ENCODE data around the gene CHN1. TPM values are rescaled to one million over a fixed set of nuclear protein-coding genes. Genes with fewer than 3 reads are reported as not detected.

Gene CHN1
- total and polyA plus RNA-seq, 2 donors = 13.2 to 31.1 TPM

DNA sequence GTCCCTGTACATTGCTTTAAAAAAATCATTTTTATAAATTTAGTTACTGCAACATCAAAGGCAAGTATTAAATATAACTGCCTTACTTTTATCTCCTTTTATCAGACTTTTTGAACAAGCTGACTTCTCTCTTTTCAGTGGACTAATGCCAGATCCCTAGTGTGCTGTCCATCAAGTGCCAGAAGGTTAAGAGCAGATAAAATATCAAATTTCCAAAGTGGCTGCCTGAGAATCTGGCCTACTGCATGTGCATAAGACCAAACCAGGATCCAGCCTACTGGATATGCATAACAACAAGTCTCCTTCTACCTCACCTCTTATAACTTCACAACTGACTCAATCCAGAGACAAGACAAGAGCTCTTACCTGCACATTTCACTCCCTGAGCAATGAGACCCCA, 181.1 kb downstream of the CHN1 start:
- Histone ChIP-seq H3K4me3 (ENCODE audit: low read depth, low read length) (no peak overlapping the region), H3K4me1 (ENCODE audit: insufficient read depth) (no peaks in the 10 kb centered on the region), H3K27ac (ENCODE audit: low read depth) (no peak overlapping the region), H3K36me3 (ENCODE audit: insufficient read depth) (no peaks in the 10 kb centered on the region)
- DNase-seq (ENCODE audit: extremely low spot score) = no peak

DNA sequence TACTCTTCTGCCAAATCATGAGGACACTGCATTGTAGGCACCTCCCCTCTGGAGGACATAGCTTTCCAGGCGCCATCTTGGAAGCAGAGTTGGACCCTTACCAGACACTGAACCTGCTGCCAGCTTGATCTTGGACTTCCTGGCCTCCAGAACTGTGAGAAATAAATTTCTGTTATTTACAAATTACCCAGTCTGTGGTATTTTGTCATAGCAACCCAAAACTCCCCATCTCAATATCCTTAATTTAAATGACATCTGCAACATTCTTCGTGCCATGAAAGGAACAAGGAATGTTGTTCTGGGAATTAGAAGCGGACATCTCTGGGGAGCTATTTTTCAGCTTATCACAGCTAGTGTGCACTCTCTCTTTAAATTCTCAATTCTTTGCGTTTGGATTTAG, 183.6 kb downstream of the CHN1 start:
- DNase-seq (ENCODE audit: extremely low spot score) = no peak
- Histone ChIP-seq H3K27ac (ENCODE audit: low read depth) (no peak overlapping the region), H3K36me3 (ENCODE audit: insufficient read depth) (no peaks in the 10 kb centered on the region), H3K4me1 (ENCODE audit: insufficient read depth) (no peaks in the 10 kb centered on the region), H3K4me3 (ENCODE audit: low read depth, low read length) (no peak overlapping the region)
- WGBS = 89% methylated on average over 4 of the region's 4 CpGs

DNA sequence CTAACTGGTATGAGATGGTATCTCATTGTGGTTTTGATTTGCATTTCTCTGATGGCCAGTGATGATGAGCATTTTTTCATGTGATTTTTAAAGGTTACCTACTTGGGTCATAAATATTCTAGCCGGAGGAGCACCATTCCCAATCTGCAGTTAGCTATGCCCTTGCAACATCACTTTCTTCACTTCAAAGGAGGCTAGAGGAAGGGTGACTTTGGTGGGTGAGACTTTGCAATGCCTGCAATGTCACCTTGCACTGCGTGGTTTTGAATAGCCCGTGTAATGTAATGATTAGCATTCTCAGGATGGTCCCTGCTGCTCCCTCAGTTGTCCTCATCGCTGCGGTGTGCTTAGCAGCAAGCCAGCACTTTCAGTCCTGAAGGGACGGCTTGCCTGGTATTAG, 184.8 kb downstream of the CHN1 start:
- Histone ChIP-seq H3K4me1 (ENCODE audit: insufficient read depth) (no peaks in the 10 kb centered on the region), H3K27ac (ENCODE audit: low read depth) (no peak overlapping the region), H3K4me3 (ENCODE audit: low read depth, low read length) (no peak overlapping the region), H3K36me3 (ENCODE audit: insufficient read depth) (no peaks in the 10 kb centered on the region)
- 88% methylated on average over 6 of the region's 6 CpGs for WGBS
- DNase-seq (ENCODE audit: extremely low spot score) = no peak

DNA sequence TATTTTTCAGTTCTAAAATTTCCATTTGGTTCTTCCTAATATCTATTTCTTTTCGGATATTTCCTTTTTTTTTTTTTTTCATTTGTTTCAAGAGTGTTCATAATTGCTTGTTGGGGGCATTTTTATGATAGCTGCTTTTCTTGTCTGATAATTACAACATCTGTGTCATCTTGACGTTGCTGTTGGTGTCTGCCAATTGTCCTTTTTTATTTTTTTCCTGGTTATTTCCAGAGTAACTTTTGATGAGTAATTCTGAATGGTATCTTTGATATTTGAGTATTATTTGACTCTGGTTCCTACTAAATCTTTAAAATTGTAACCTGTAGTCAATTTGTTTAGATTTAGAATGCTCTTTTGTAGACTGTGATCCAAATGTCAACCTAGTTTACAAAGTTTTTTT, 189.7 kb downstream of the CHN1 start:
- H3K27ac ChIP-seq (ENCODE audit: low read depth) = no peak overlapping the region
- H3K4me1 ChIP-seq (ENCODE audit: insufficient read depth) = no peaks in the 10 kb centered on the region
- no peak for DNase-seq (ENCODE audit: extremely low spot score)
- H3K36me3 ChIP-seq (ENCODE audit: insufficient read depth) = no peaks in the 10 kb centered on the region
- WGBS = under 1% methylated on average over 2 of the region's 2 CpGs
- no peak overlapping the region for H3K4me3 ChIP-seq (ENCODE audit: low read depth, low read length)

DNA sequence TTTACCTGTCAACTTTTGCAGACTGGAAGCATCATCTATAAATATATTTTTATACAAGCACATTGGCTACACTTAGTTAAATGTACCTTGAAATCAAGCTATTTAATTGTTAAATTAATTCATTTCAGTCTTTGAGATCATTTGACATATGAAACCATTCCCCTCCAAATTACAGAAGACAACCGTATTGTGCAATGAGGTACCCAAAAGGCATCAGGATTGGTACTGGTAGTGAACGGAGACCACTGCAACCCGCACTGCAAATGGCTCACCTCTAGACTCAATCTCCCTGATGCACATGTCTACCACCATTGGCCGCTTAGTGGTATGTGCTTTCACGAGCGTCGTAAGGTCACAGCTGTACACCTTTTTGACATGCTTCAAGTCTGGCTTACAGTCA, 193.1 kb downstream of the CHN1 start:
- 98% methylated on average over 7 of the region's 7 CpGs for WGBS
- DNase-seq (ENCODE audit: extremely low spot score) = no peak
- H3K27ac ChIP-seq (ENCODE audit: low read depth) = no peak overlapping the region
- H3K4me3 ChIP-seq (ENCODE audit: low read depth, low read length) = no peak overlapping the region
- peaks cover 1% of the 10 kb centered on the region for H3K36me3 ChIP-seq (ENCODE audit: insufficient read depth)
- no peaks in the 10 kb centered on the region for H3K4me1 ChIP-seq (ENCODE audit: insufficient read depth)

DNA sequence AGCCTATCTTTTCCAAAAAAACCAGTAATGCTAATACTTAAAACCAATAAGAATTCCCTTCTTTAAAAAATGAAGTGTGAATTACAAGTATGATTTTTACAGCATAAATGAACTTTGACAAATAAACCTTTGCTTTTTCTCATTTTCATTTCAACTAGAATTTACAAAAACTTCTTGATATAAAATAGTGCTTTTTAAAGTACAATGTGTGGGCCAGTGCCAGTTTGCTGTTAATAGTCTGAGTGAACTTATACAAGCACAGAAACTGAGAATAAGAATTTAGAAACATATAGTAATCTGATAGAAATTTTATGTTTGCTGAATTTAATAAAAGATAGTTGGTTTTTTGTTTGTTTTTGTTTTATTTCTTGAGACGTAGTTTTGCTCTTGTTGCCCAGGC, 197.2 kb downstream of the CHN1 start:
- no peak overlapping the region for H3K27ac ChIP-seq (ENCODE audit: low read depth)
- 70% methylated on average over 1 of the region's 1 CpG for WGBS
- peaks cover 1% of the 10 kb centered on the region for H3K36me3 ChIP-seq (ENCODE audit: insufficient read depth)
- no peaks in the 10 kb centered on the region for H3K4me1 ChIP-seq (ENCODE audit: insufficient read depth)
- no peak overlapping the region for H3K4me3 ChIP-seq (ENCODE audit: low read depth, low read length)
- no peak for DNase-seq (ENCODE audit: extremely low spot score)

DNA sequence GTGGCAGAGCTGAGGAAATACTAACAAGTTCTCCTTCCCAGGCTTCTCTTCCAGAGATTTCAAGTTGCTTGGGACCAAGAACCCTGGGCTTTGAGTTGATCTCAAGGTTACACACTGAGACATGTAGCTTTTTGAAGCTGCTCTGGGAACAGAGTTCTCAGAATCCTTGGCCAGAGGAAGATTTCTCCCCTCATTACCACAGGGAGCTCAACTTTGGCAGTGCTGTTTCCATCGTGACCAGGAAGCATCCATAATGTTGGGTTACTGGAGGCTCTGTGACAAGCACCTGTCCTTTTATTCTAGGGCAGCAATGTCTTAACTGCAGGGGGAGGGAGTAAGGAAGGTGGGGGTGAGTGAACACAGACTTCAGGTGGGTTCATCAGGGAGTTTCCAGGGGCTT, 199.4 kb downstream of the CHN1 start:
- H3K4me3 ChIP-seq (ENCODE audit: low read depth, low read length) = no peak overlapping the region
- H3K4me1 ChIP-seq (ENCODE audit: insufficient read depth) = no peaks in the 10 kb centered on the region
- no peak for DNase-seq (ENCODE audit: extremely low spot score)
- H3K27ac ChIP-seq (ENCODE audit: low read depth) = no peak overlapping the region
- H3K36me3 ChIP-seq (ENCODE audit: insufficient read depth) = peaks cover 1% of the 10 kb centered on the region
- 76% methylated on average over 1 of the region's 1 CpG for WGBS

DNA sequence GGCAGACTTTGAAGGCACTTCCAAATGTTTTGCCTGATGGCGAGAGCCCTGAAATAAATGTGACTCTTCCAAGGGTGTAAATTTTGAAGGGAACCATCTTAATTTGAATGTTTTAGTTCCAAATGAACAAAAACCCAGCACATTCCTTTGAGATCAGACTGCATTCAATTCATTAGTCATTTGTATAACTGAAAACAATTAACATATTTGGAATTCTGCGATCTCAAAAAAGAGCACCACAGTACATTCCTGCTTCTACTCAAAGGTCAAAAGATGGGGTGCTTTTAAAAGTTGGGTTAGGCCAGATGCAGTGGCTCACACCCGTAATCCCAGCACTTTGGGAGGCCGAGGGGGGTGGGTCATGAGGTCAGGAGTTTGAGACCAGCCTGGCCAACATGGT, 202.7 kb downstream of the CHN1 start:
- H3K27ac ChIP-seq (ENCODE audit: low read depth) = no peak overlapping the region
- H3K4me1 ChIP-seq (ENCODE audit: insufficient read depth) = no peaks in the 10 kb centered on the region
- H3K36me3 ChIP-seq (ENCODE audit: insufficient read depth) = no peaks in the 10 kb centered on the region
- H3K4me3 ChIP-seq (ENCODE audit: low read depth, low read length) = no peak overlapping the region
- no peak for DNase-seq (ENCODE audit: extremely low spot score)
- 92% methylated on average over 4 of the region's 4 CpGs for WGBS

DNA sequence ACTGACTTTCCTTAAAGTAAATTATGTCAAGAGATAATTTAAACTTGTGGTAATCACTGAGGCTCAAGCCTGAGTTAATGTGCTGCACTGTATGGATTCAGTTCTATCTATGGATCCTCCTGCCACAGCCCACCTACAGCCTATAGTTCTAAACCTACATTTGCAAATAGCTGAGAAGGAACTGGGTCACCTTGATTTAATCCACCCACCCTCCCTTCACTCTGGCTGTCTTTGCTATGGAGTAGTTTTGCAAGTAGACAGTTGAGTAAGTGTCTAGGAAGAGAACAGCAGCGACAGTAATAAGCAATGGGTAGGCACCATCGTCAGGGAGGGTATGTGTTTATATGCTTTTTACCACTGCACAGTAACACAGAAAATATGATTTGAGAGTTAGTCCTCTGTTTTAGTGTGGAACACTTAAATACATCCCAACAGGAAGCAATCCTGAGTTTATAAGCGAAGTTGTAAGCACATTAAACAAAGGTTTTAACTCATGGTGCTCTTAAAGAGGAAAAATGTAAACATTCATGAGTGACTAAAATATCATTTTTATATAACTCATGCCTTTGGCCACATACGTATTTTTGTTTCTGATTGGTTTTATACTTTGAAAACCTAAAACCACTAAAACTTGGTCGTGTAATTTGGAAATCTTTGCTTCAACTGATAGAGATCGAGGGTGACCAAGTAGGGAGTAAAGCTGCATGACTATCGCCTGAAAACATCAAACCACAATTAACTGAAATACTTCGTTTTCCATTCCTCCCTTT, 204.6 kb downstream of the CHN1 start:
- Histone ChIP-seq H3K4me1 (ENCODE audit: insufficient read depth) (no peaks in the 10 kb centered on the region), H3K4me3 (ENCODE audit: low read depth, low read length) (no peak overlapping the region), H3K36me3 (ENCODE audit: insufficient read depth) (no peaks in the 10 kb centered on the region), H3K27ac (ENCODE audit: low read depth) (no peak overlapping the region)
- WGBS = 54% methylated on average over 8 of the region's 8 CpGs
- DNase-seq (ENCODE audit: extremely low spot score) = no peak

DNA sequence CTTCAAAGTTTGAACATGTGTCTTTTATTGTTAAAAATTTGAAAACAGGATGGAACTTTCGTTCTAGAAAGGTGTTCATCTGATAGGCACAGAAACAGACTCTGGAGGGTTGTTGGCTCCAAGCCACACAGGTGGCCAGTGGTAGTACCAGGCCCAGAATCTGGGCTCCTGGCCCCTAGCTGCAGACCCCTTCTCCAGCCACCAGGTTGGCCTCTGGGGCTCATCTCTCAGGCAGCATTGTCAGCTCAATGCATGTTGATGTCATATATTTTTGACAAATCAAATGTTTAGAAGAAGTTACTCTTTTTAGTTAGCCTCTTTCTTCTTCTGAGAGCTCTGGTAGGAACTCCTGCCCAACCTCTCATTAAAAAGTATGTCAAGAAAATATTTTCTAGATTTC, 206.4 kb downstream of the CHN1 start:
- H3K4me1 ChIP-seq (ENCODE audit: insufficient read depth) = no peaks in the 10 kb centered on the region
- H3K36me3 ChIP-seq (ENCODE audit: insufficient read depth) = no peaks in the 10 kb centered on the region
- no peak overlapping the region for H3K27ac ChIP-seq (ENCODE audit: low read depth)
- H3K4me3 ChIP-seq (ENCODE audit: low read depth, low read length) = no peak overlapping the region
- 95% methylated on average over 1 of the region's 1 CpG for WGBS
- DNase-seq (ENCODE audit: extremely low spot score) = no peak

DNA sequence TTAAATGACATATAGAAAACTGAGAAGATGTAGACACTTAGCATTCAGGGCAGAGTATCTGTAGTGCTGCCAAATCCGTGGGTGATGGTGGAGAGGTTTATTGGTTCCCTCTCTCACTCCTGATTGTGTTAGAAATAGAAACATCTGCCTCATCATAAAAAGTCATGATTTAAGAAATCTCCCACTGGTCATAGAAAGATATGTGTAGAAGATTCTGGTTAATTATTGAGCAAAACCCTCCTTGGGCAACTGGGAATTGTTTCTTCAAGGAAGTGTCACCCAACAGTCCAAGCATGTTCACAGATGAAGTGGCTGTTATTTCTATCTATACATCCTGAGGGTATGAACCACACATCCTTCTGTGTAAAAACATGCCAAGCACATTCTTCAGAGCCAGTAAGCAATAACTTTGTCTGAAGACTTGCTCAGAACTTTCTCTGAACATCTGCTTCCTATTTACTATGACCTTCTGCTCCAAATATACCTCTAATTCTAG, 207.4 kb downstream of the CHN1 start:
- H3K36me3 ChIP-seq (ENCODE audit: insufficient read depth) = no peaks in the 10 kb centered on the region
- H3K27ac ChIP-seq (ENCODE audit: low read depth) = no peak overlapping the region
- H3K4me3 ChIP-seq (ENCODE audit: low read depth, low read length) = no peak overlapping the region
- 72% methylated on average over 1 of the region's 1 CpG for WGBS
- no peak for DNase-seq (ENCODE audit: extremely low spot score)
- no peaks in the 10 kb centered on the region for H3K4me1 ChIP-seq (ENCODE audit: insufficient read depth)

DNA sequence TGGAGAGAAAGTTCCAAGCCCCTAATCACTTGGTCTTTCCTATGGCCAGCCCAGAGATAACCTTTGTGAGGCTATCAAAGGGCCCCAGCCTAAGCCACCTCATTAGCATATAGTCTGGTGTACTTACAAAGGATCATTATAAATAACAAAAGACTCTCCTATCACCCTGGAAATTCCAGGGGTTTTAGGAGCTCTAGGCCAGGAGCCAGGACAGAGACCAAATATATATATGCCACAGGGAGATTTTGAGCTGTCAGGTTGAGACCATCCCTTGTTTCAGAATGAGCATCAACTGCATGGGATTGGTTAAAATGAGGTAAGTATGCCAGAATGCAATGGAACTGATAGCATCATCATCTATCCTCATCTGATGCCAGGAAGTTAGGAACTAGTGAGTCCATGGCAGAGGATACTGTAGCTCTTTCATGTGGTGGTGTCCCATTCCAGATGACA, 208.8 kb downstream of the CHN1 start:
- Histone ChIP-seq H3K4me1 (ENCODE audit: insufficient read depth) (no peaks in the 10 kb centered on the region), H3K27ac (ENCODE audit: low read depth) (no peak overlapping the region), H3K36me3 (ENCODE audit: insufficient read depth) (no peaks in the 10 kb centered on the region), H3K4me3 (ENCODE audit: low read depth, low read length) (no peak overlapping the region)
- no peak for DNase-seq (ENCODE audit: extremely low spot score)

DNA sequence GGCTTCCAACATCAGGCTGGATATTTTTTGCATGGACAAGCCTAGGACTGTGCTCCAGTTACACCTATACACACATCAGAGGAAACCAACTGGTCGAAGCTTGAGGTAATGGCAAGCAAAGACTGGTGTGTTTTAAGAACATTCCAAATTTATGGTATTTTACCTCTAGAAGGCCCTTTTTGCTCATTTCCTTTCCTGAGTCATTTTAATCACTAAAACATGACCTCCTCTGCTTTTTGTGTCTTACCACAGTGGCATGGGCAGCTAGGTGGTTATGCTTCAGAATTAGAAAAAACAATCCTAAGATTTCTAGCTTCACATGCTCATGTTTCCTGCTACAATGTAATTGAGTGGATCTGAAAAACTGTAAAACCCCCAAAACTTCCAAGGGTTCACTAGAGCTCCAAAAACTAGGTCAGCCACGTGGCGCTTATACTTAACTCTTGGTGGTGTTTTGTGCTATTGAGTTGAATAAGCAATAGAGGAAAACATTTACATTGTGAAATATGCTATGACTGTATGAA, 210.3 kb downstream of the CHN1 start:
- WGBS = 82% methylated on average over 3 of the region's 3 CpGs
- no peak for DNase-seq (ENCODE audit: extremely low spot score)
- no peak overlapping the region for H3K27ac ChIP-seq (ENCODE audit: low read depth)
- H3K36me3 ChIP-seq (ENCODE audit: insufficient read depth) = no peaks in the 10 kb centered on the region
- H3K4me3 ChIP-seq (ENCODE audit: low read depth, low read length) = no peak overlapping the region
- H3K4me1 ChIP-seq (ENCODE audit: insufficient read depth) = no peaks in the 10 kb centered on the region

DNA sequence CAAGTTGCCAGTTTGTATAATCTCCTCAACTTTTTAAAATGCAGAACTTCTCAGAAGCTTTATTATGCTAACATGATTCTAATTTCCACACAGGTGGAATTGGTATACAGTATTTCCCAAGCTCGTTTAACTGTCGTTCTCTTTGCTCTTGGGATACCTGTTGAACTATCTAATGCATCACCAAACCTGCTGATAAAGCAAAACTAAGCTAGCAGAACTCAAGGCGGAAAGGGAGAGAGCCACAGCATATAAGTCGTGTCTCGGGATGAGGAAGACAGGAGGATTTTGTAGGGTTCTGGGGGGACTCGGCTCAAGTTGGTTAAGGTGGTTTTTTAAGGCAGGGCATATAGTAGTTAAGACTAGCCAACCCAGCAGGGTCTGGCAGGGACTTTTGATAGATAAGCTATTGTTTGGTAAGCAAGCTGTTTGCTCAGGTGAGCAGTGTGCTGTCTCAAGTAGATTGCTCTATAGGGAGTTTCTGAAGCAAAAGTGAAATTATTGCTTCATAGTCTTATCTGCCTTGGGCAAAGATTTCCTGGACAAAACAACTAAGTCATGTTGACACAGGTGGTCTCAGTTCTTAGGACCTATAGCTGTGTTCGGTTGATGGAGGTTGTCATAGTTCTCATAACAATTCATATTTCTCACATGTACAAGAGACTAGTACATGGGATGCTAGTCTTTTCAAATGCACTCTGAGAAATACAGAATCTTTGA, 212.7 kb downstream of the CHN1 start:
- WGBS = 86% methylated on average over 7 of the region's 7 CpGs
- Histone ChIP-seq H3K4me3 (ENCODE audit: low read depth, low read length) (no peak overlapping the region), H3K36me3 (ENCODE audit: insufficient read depth) (no peaks in the 10 kb centered on the region), H3K4me1 (ENCODE audit: insufficient read depth) (no peaks in the 10 kb centered on the region), H3K27ac (ENCODE audit: low read depth) (no peak overlapping the region)
- DNase-seq (ENCODE audit: extremely low spot score) = no peak

Measured in urinary bladder (tissue), 4 donors.